K562 (cell line): ENCODE results near the gene SAFB. TPM values are rescaled to one million over a fixed set of nuclear protein-coding genes. Genes with fewer than 3 reads are reported as not detected.

Experiments
- ATAC-seq: fragments of 200-7000 bp; cut with Tn5 transposase; 3 replicates; pipeline ENCODE4 v1.9.1; 2020; ENCODE audit warnings: moderate library complexity
- BruUV-seq: library from RNA; stranded (reverse); fragments of 400-500 nt; replicated peaks from 2 replicates; lab custom pipeline; 2021; lab: Mats Ljungman, UMichigan
- CTCF ChIA-PET: fragments of 300-600 bp; formaldehyde crosslinking; extraction: SDS; loops from one replicate; lab custom pipeline; 2021; ENCODE audit warnings: low intra/inter-chr PET ratio; lab: Yijun Ruan, JAX
- POLR2A ChIA-PET: fragments of 300-600, 350-650 bp; sonication (Branson Sonifier 250); formaldehyde crosslinking; extraction: SDS; loops from one replicate; lab custom pipeline; 2021; ENCODE audit warnings: antibody characterized with exemption, inconsistent platforms; lab: Yijun Ruan, JAX
- DNase-seq, 4 experiments: peaks; one replicate each; pipeline versions ENCODE4 v3.0.0 to v3.0.0-alpha.2; 2011 to 2018; ENCODE audit warnings: low spot score in 3 of 4, mixed read lengths in 3 of 4; ENCODE audit errors: extremely low read depth in 1 of 4
- FAIRE-seq: peaks from 2 replicates; lab custom pipeline; 2011; peaks lifted over from hg19 to GRCh38; lab: Jason Lieb, UNC
- H2AFZ ChIP-seq: 2 replicates; pipeline ENCODE4 v1.6.0; 2011; ENCODE audit warnings: low read depth, low read length, control low read depth, inconsistent platforms
- H3K27ac ChIP-seq: fragments of 200-600 bp; 3 replicates; pipeline ENCODE4 v1.8.0; 2011; ENCODE audit warnings: low read depth, mild to moderate bottlenecking, control low read depth, inconsistent platforms, low read length, moderate library complexity, mixed read lengths; ENCODE audit errors: extremely low read depth
- H3K27me3 ChIP-seq, 2 experiments: fragments of 300-600 bp in 1 of 2; 2 replicates in 1 of 2; 3 replicates in 1 of 2; pipeline versions ENCODE4 v1.6.0 to v1.8.0; 2011; ENCODE audit warnings: inconsistent platforms in 2 of 2, low read length in 2 of 2, mild to moderate bottlenecking in 1 of 2, mixed read lengths in 1 of 2, moderate library complexity in 1 of 2; ENCODE audit not compliant: control insufficient read depth in 2 of 2, insufficient read depth in 2 of 2
- H3K36me3 ChIP-seq: fragments of 300-600 bp; 3 replicates; pipeline ENCODE4 v1.8.0; 2011; ENCODE audit warnings: mild to moderate bottlenecking, low read length, inconsistent platforms; ENCODE audit not compliant: control insufficient read depth, insufficient read depth
- H3K4me1 ChIP-seq, 2 experiments: fragments of 200-600 bp in 1 of 2; replicated peaks in 1 of 2; 2 replicates in 1 of 2; 3 replicates in 1 of 2; pipeline versions ENCODE4 v1.5.1 to v1.8.0; 2011; ENCODE audit warnings: inconsistent platforms in 2 of 2, low read length in 2 of 2, mild to moderate bottlenecking in 1 of 2, mixed read lengths in 1 of 2, moderate library complexity in 1 of 2; ENCODE audit not compliant: control insufficient read depth in 2 of 2, insufficient read depth in 2 of 2
- H3K4me2 ChIP-seq: 2 replicates; pipeline ENCODE4 v1.6.1; 2011; ENCODE audit warnings: low read length, control low read depth, inconsistent platforms, mixed read lengths; ENCODE audit not compliant: insufficient read depth
- H3K4me3 ChIP-seq: fragments of 200-600 bp; sonication (generic), shearing (Covaris generic); 2 replicates; pipeline ENCODE4 v1.5.1; 2016; ENCODE audit warnings: control low read depth, inconsistent platforms
- H3K79me2 ChIP-seq: fragments of 200-600 bp; 3 replicates; pipeline ENCODE4 v1.8.0; 2011; ENCODE audit warnings: low read length, inconsistent platforms; ENCODE audit not compliant: control insufficient read depth, insufficient read depth
- H3K9ac ChIP-seq, 2 experiments: 2 replicates each; pipeline versions ENCODE4 v1.6.0 to v1.6.1; 2011; ENCODE audit warnings: low read depth in 2 of 2, low read length in 2 of 2, control low read depth in 1 of 2, inconsistent platforms in 1 of 2, mild to moderate bottlenecking in 1 of 2, mixed read lengths in 1 of 2; ENCODE audit not compliant: insufficient read depth in 1 of 2
- H3K9me1 ChIP-seq: one replicate; pipeline ENCODE4 v1.6.0; 2011; ENCODE audit warnings: inconsistent platforms, mild to moderate bottlenecking, low read length, moderate library complexity; ENCODE audit not compliant: control insufficient read depth, insufficient read depth
- H3K9me3 ChIP-seq: replicated peaks from 2 replicates; pipeline ENCODE4 v1.5.1; 2011; ENCODE audit warnings: low read depth, low read length, inconsistent platforms; ENCODE audit not compliant: control insufficient read depth, insufficient read depth
- H4K20me1 ChIP-seq: replicated peaks from 2 replicates; pipeline ENCODE4 v1.6.1; 2011; ENCODE audit warnings: low read length, inconsistent platforms, mixed read lengths; ENCODE audit not compliant: control insufficient read depth, insufficient read depth
- BMI1 ChIP-seq: fragments of 150-350 bp; IDR thresholded peaks from 2 replicates; pipeline ENCODE4 v1.6.1; 2014; ENCODE audit warnings: low read length
- EGR1 ChIP-seq: fragments of 450-650 bp; conservative IDR thresholded peaks from 2 replicates; pipeline ENCODE4 v1.6.1; 2017; ENCODE audit warnings: mild to moderate bottlenecking
- GABPA ChIP-seq: fragments of 200-800 bp; sonication (Bioruptor generic); conservative IDR thresholded peaks from 2 replicates; pipeline ENCODE4 v1.6.1; 2016; ENCODE audit warnings: low read depth, missing genetic modification characterization, missing compliant biosample characterization
- HDAC8 ChIP-seq: fragments of 450-650 bp; IDR thresholded peaks from 2 replicates; pipeline ENCODE4 v1.6.1; 2016; ENCODE audit warnings: mild to moderate bottlenecking, missing genetic modification characterization, moderate library complexity, missing compliant biosample characterization
- HNRNPL ChIP-seq: fragments of 200-400 bp; formaldehyde crosslinking; IDR thresholded peaks from 2 replicates; pipeline ENCODE4 v1.6.1; 2017; ENCODE audit warnings: low read depth, mild to moderate bottlenecking, low read length
- KLF16 ChIP-seq: IDR thresholded peaks from 2 replicates; pipeline ENCODE4 v1.6.1; 2016; ENCODE audit warnings: antibody characterized with exemption
- MCM3 ChIP-seq: fragments of 450-650 bp; IDR thresholded peaks from 2 replicates; pipeline ENCODE4 v1.6.1; 2016
- NR1H2 ChIP-seq: sonication (generic); formaldehyde crosslinking; IDR thresholded peaks from 2 replicates; pipeline ENCODE4 v1.4.0; 2020; ENCODE audit warnings: mild to moderate bottlenecking, missing genetic modification reagents
- NR2C1 ChIP-seq, 2 experiments: fragments of 450-650 bp; IDR thresholded peaks; 2 replicates each; pipeline ENCODE4 v1.6.1; 2017; ENCODE audit warnings: mild to moderate bottlenecking in 2 of 2, antibody characterized with exemption in 1 of 2, inconsistent platforms in 1 of 2, missing compliant biosample characterization in 1 of 2, missing genetic modification characterization in 1 of 2
- NR2C2 ChIP-seq, 2 experiments: fragments of 200-800 bp in 1 of 2; sonication (Bioruptor generic) in 1 of 2; sonication (generic) in 1 of 2; formaldehyde crosslinking in 1 of 2; IDR thresholded peaks; 2 replicates each; pipeline versions ENCODE4 v1.6.1 to v1.8.0; 2016 to 2022; ENCODE audit warnings: mild to moderate bottlenecking in 1 of 2, missing compliant biosample characterization in 1 of 2, missing genetic modification characterization in 1 of 2, missing genetic modification reagents in 1 of 2
- PML ChIP-seq: IDR thresholded peaks from 2 replicates; pipeline ENCODE4 v1.6.1; 2012; ENCODE audit warnings: low read length, inconsistent platforms
- POLR2A ChIP-seq: fragments of 450-650 bp; conservative IDR thresholded peaks from 2 replicates; pipeline ENCODE4 v1.6.1; 2016
- POLR2AphosphoS5 ChIP-seq: IDR thresholded peaks from 2 replicates; pipeline ENCODE4 v1.6.1; 2011; ENCODE audit warnings: mild to moderate bottlenecking, low read depth, low read length, moderate library complexity; ENCODE audit not compliant: control insufficient read depth, insufficient read depth
- PTBP1 ChIP-seq: fragments of 200-400 bp; formaldehyde crosslinking; IDR thresholded peaks from 2 replicates; pipeline ENCODE4 v1.6.1; 2017; ENCODE audit warnings: low read depth, low read length
- RBFOX2 ChIP-seq: fragments of 200-400 bp; formaldehyde crosslinking; IDR thresholded peaks from 2 replicates; pipeline ENCODE4 v1.6.1; 2017; ENCODE audit warnings: low read depth, mild to moderate bottlenecking, low read length, moderate library complexity
- RBM22 ChIP-seq: fragments of 200-400 bp; formaldehyde crosslinking; IDR thresholded peaks from 2 replicates; pipeline ENCODE4 v1.6.1; 2018; ENCODE audit warnings: low read length, low read depth; ENCODE audit not compliant: poor library complexity, severe bottlenecking
- SIRT6 ChIP-seq: IDR thresholded peaks from one replicate; pipeline ENCODE4 v1.6.1; 2012; ENCODE audit warnings: low read depth, mild to moderate bottlenecking, control low read depth, inconsistent platforms, low read length, moderate library complexity
- SMARCC2 ChIP-seq: fragments of 450-650 bp; IDR thresholded peaks from 2 replicates; pipeline ENCODE4 v1.6.1; 2017; ENCODE audit warnings: antibody characterized with exemption, moderate library complexity, mild to moderate bottlenecking, low read depth
- SNAPC5 ChIP-seq: fragments of 250-450 bp; sonication (Bioruptor Pico); IDR thresholded peaks from 2 replicates; pipeline ENCODE4 v1.8.0; 2021; ENCODE audit warnings: moderate library complexity, mild to moderate bottlenecking, inconsistent platforms
- SP2 ChIP-seq: IDR thresholded peaks from 2 replicates; pipeline ENCODE4 v1.6.1; 2011; ENCODE audit warnings: mild to moderate bottlenecking, low read depth, low read length, moderate library complexity; ENCODE audit not compliant: poor library complexity, severe bottlenecking; ENCODE audit errors: extremely low read depth
- SUPT5H ChIP-seq: fragments of 450-650 bp; IDR thresholded peaks from 2 replicates; pipeline ENCODE4 v1.6.1; 2016
- TEAD1 ChIP-seq, 2 experiments: fragments of 450-650 bp in 1 of 2; sonication (generic) in 1 of 2; formaldehyde crosslinking; IDR thresholded peaks; 2 replicates each; pipeline versions ENCODE4 v1.4.0 to v1.8.0; 2020 to 2022; ENCODE audit warnings: mild to moderate bottlenecking in 2 of 2, missing genetic modification reagents in 1 of 2
- XRCC4 ChIP-seq: IDR thresholded peaks from one replicate; pipeline ENCODE4 v1.6.1; 2011; ENCODE audit not compliant: insufficient read depth, insufficient read length; ENCODE audit errors: extremely low read depth
- XRCC5 ChIP-seq: fragments of 200-400 bp; formaldehyde crosslinking; IDR thresholded peaks from 2 replicates; pipeline ENCODE4 v1.6.1; 2017; ENCODE audit warnings: low read depth, mild to moderate bottlenecking, low read length
- ZNF143 ChIP-seq: sonication (generic); formaldehyde crosslinking; IDR thresholded peaks from 2 replicates; pipeline ENCODE4 v1.9.0; 2022; ENCODE audit warnings: mild to moderate bottlenecking, missing genetic modification reagents
- WGBS: fragments of 100-300 bp; shearing (Covaris generic); methylation state at CpG from one replicate; pipeline ENCODE4 v1.1.6; 2016; ENCODE audit warnings: low coverage, mixed read lengths; ENCODE audit not compliant: insufficient coverage; ENCODE audit errors: missing lambda C conversion rate; 5-methylcytosine and 5-hydroxymethylcytosine counted together
- in situ Hi-C: fragments of 300-500 bp; cut with MboI; formaldehyde crosslinking; loops from 4 replicates; pipeline ENCODE4 v1.15.0; 2018; ENCODE audit warnings: inconsistent platforms, mixed read lengths
- intact Hi-C: fragments of 100-400 bp; cut with micrococcal nuclease; formaldehyde crosslinking; loops from 2 replicates; pipeline ENCODE4 v1.14.2; 2022
- polyA plus RNA-seq, 8 experiments: library from polyadenylated mRNA; depleted of rRNA in 4 of 8; stranded (reverse) in 5 of 8; unstranded in 3 of 8; fragments of >200 nt; fragmentation: Nextera tagmentation in 2 of 8; fragmentation: Illumina TruSeq in 1 of 8; extraction: Ambion mirVana in 2 of 8; extraction: Trizol in 1 of 8; gene quantifications; 2 replicates each; pipeline versions ENCODE4 v1.2.1 to v1.2.3, GENCODE V29; 2011 to 2014; ENCODE audit warnings: inconsistent platforms in 1 of 8, missing spikeins in 1 of 8
- total RNA-seq, 7 experiments: library from RNA; depleted of rRNA in 6 of 7; stranded (reverse); fragments of >200 nt in 6 of 7; fragmentation: Illumina TruSeq in 2 of 7; extraction: Trizol in 2 of 7; gene quantifications; 2 replicates each; pipeline versions ENCODE4 v1.2.1 to v1.2.3, GENCODE V29; 2011 to 2021; ENCODE audit warnings: low replicate concordance in 1 of 7

The SAFB gene
- total and polyA plus RNA-seq, 9 of the 15 experiments (the other 6 are each of a cell fraction or from before 2014, with no cell fraction given): 1.1 to 151 (median 83.1) TPM

GRCh38 chr19:5696196-5697021 is 73.5 kb downstream of the SAFB start:
- no peak overlapping the region for H3K4me2 ChIP-seq
- in situ Hi-C loops (no loop called here), intact Hi-C loops (no loop called here)
- H3K4me1 ChIP-seq: peaks cover 14 to 74% of the 10 kb centered on the region in 2 experiments
- no TSS peak for BruUV-seq
- H3K27me3 ChIP-seq: no peaks in the 10 kb centered on the region
- peaks cover 98% of the 10 kb centered on the region for H3K36me3 ChIP-seq
- FAIRE-seq (no peak), ATAC-seq (no peak), DNase-seq (no peak)
- peaks cover 59% of the 10 kb centered on the region for H3K79me2 ChIP-seq
- CTCF ChIA-PET: no interaction called here
- no peaks in the 10 kb centered on the region for H3K9me3 ChIP-seq
- no peak overlapping the region for H2AFZ ChIP-seq
- WGBS: 91% methylated on average over 20 of the region's 42 CpGs
- H4K20me1 ChIP-seq: peaks cover 57% of the 10 kb centered on the region
- no peak overlapping the region; a peak in 1 of 4 replicates for H3K9ac ChIP-seq
- peaks cover 17% of the 10 kb centered on the region for H3K9me1 ChIP-seq
- H3K27ac ChIP-seq: no peak overlapping the region
- POLR2A ChIA-PET: interaction anchor here (0.6 to 1.7 kb wide), 4 partner anchors 10 to 22 kb away, joined by 3 to 6 read pairs (median 4); no protein-coding TSS in a partner anchor
- H3K4me3 ChIP-seq: no peak overlapping the region
- no peak for TF ChIP-seq ZNF143 (CRISPR knock-in tag)
- TF ChIP-seq SP2: no peak
- TF ChIP-seq PML: 0 out of 2 replicates have a peak, but pooled peaks have one; percentile 9
- TF ChIP-seq NR2C1 (IDR thresholded peaks at IDR 0.05): peak; percentile 50
- peak; percentile 40; the same call in 1 of the 2 replicates for TF ChIP-seq NR2C1 (tag; IDR thresholded peaks at IDR 0.05)
- peak; percentile 53 for TF ChIP-seq RBFOX2
- no peak for TF ChIP-seq SMARCC2
- TF ChIP-seq SUPT5H: 0 out of 2 replicates have a peak, but pooled peaks have one; percentile 22
- no peak for TF ChIP-seq GABPA (tag)
- no peak for TF ChIP-seq MCM3
- TF ChIP-seq TEAD1 (CRISPR knock-in tag; IDR thresholded peaks at IDR 0.05): no peak
- no peak for TF ChIP-seq NR1H2 (CRISPR knock-in tag)
- TF ChIP-seq SNAPC5 (CRISPR knock-in tag): no peak
- TF ChIP-seq BMI1: no peak
- no peak for TF ChIP-seq KLF16
- no peak for TF ChIP-seq XRCC4
- TF ChIP-seq PTBP1: no peak; the same call in 1 of the 2 replicates
- no peak for TF ChIP-seq EGR1
- peak; percentile 52; the same call in 1 of the 2 replicates for TF ChIP-seq POLR2A
- TF ChIP-seq SIRT6: no peak
- no peak for TF ChIP-seq NR2C2 (CRISPR knock-in tag; IDR thresholded peaks at IDR 0.05)
- TF ChIP-seq NR2C2 (tag; IDR thresholded peaks at IDR 0.05): peak; percentile 45; the same call in 1 of the 2 replicates
- TF ChIP-seq POLR2AphosphoS5: peak; percentile 1; the same call in 1 of the 2 replicates
- TF ChIP-seq HDAC8 (tag): no peak
- TF ChIP-seq HNRNPL: peak; percentile 78
- TF ChIP-seq XRCC5: no peak
- peak; percentile 69 for TF ChIP-seq RBM22
